NCI-H2171 treated with DMSO at 0.1 percent for 48 hours (cell line): Measurements from ENCODE around the gene SLC38A8.

ENCODE experiments used
- DNase-seq: peaks from one replicate; lab custom pipeline; 2025; lab: John Stamatoyannopoulos, UW

SLC38A8 gene

GRCh38 chr16:84049403-84050060 lies 6.9 kb upstream of the SLC38A8 start:
- no peak for DNase-seq

GRCh38 chr16:84048871-84049270 lies 6.3 kb upstream of the SLC38A8 start:
- DNase-seq: no peak

- DNase-seq: no peak
These were observed 5.7 kb upstream of the SLC38A8 start for GRCh38 chr16:84048270-84048669.

- DNase-seq: no peak
These were observed 5.0 kb upstream of the SLC38A8 start for GRCh38 chr16:84047626-84048025.

- DNase-seq: no peak
These were observed 4.6 kb upstream of the SLC38A8 start for GRCh38 chr16:84047206-84047605.

- no peak for DNase-seq
These were observed 3.3 kb upstream of the SLC38A8 start for GRCh38 chr16:84045818-84046470.

GRCh38 chr16:84045001-84045817 lies 2.6 kb upstream of the SLC38A8 start:
- no peak for DNase-seq

- DNase-seq: no peak
These were observed 1.5 kb upstream of the SLC38A8 start for GRCh38 chr16:84044118-84044488.

- DNase-seq: peak; percentile 37
These were observed 1.0 kb upstream of the SLC38A8 start for GRCh38 chr16:84043486-84044117.

- peak; percentile 90 for DNase-seq
These were observed 387 bp upstream of the SLC38A8 start for GRCh38 chr16:84042879-84043485.

GRCh38 chr16:84041881-84042280 lies 714 bp downstream of the SLC38A8 start:
- DNase-seq: no peak

GRCh38 chr16:84040823-84041820 lies 1.5 kb downstream of the SLC38A8 start:
- DNase-seq: peak; percentile 57

- DNase-seq: no peak
These were observed 2.3 kb downstream of the SLC38A8 start for GRCh38 chr16:84040226-84040822.

- no peak for DNase-seq
These were observed 2.9 kb downstream of the SLC38A8 start for GRCh38 chr16:84039696-84040095.

GRCh38 chr16:84038469-84038868 lies 4.1 kb downstream of the SLC38A8 start:
- no peak for DNase-seq

- peak; percentile 91 for DNase-seq
These were observed 5.6 kb downstream of the SLC38A8 start for GRCh38 chr16:84036982-84037425.

GRCh38 chr16:84036131-84036530 lies 6.5 kb downstream of the SLC38A8 start:
- no peak for DNase-seq

GRCh38 chr16:84034516-84034915 lies 8.1 kb downstream of the SLC38A8 start:
- no peak for DNase-seq

- no peak for DNase-seq
These were observed 9.1 kb downstream of the SLC38A8 start for GRCh38 chr16:84033251-84034195.
